IPS-NIHi7 (cell line): ENCODE data around the gene RAC3.
"Not testable (repeated sequence)": the region's sequence is repeated elsewhere in the genome, so short reads cannot be mapped to it uniquely, and the experiment has no call there.

Experiments used
- DNase-seq: peaks from one replicate; pipeline ENCODE4 v3.0.0; 2012; ENCODE audit warnings: mixed read lengths; ENCODE audit errors: extremely low spot score

The RAC3 gene

GRCh38 chr17:82023447-82024241 lies 7.8 kb upstream of the RAC3 start:
- no peak for DNase-seq

GRCh38 chr17:82024859-82025258 lies 6.6 kb upstream of the RAC3 start:
- no peak for DNase-seq

GRCh38 chr17:82025401-82026107 lies 5.9 kb upstream of the RAC3 start:
- no peak for DNase-seq

- DNase-seq: no peak
These were observed 3.2 kb upstream of the RAC3 start for GRCh38 chr17:82028246-82028645.

GRCh38 chr17:82028966-82029365 lies 2.5 kb upstream of the RAC3 start:
- no peak for DNase-seq

GRCh38 chr17:82029391-82029790 lies 2.1 kb upstream of the RAC3 start:
- DNase-seq: no peak

GRCh38 chr17:82029990-82030469 lies 1.4 kb upstream of the RAC3 start:
- DNase-seq: no peak

GRCh38 chr17:82030470-82031302 lies 792 bp upstream of the RAC3 start:
- DNase-seq: peak; percentile 86

- DNase-seq: peak; percentile 82
These were observed 578 bp downstream of the RAC3 start for GRCh38 chr17:82031885-82032627.

- DNase-seq: no peak
These were observed 2.0 kb downstream of the RAC3 start for GRCh38 chr17:82033359-82034085.

- DNase-seq: no peak
These were observed 3.0 kb downstream of the RAC3 start for GRCh38 chr17:82034371-82035011.

GRCh38 chr17:82035488-82035887 lies 4.0 kb downstream of the RAC3 start:
- DNase-seq: no peak

GRCh38 chr17:82035956-82036633 lies 4.6 kb downstream of the RAC3 start:
- no peak for DNase-seq

- no peak for DNase-seq
These were observed 5.2 kb downstream of the RAC3 start for GRCh38 chr17:82036634-82037091.

- DNase-seq: peak; percentile 99
These were observed 5.8 kb downstream of the RAC3 start, which contains the start of gene DCXR for GRCh38 chr17:82037092-82037888. TSS of gene DCXR (minus strand) at chr17:82037697. CDS start at chr17:82037682, 15 bp downstream.

- DNase-seq: no peak
These were observed 6.4 kb downstream of the RAC3 start for GRCh38 chr17:82037889-82038195.

GRCh38 chr17:82038796-82039409 lies 7.4 kb downstream of the RAC3 start:
- DNase-seq: not testable (repeated sequence)

GRCh38 chr17:82039695-82040299 lies 8.3 kb downstream of the RAC3 start:
- DNase-seq: no peak
